Esophagus squamous epithelium (tissue), 4 donors: Measurements from ENCODE around the gene UBE2E1.

ENCODE experiments used
- POLR2A ChIP-seq, 4 donors: fragments of 450-650 bp; IDR thresholded peaks; one replicate each; pipeline ENCODE4 v1.6.1; 2017; ENCODE audit warnings: antibody characterized with exemption in 4 of 4, mild to moderate bottlenecking in 4 of 4, moderate library complexity in 3 of 4
- TF ChIP-seq, protein P1 (sequence below), 6 experiments: fragments of 450-650 bp in 4 of 6; fragments of 200-600 bp in 2 of 6; sonication (generic) in 2 of 6; IDR thresholded peaks; one replicate each; pipeline ENCODE4 v1.5.1; 2016 to 2019; ENCODE audit warnings: antibody characterized with exemption in 6 of 6, mild to moderate bottlenecking in 4 of 6, moderate library complexity in 4 of 6

DNA sequence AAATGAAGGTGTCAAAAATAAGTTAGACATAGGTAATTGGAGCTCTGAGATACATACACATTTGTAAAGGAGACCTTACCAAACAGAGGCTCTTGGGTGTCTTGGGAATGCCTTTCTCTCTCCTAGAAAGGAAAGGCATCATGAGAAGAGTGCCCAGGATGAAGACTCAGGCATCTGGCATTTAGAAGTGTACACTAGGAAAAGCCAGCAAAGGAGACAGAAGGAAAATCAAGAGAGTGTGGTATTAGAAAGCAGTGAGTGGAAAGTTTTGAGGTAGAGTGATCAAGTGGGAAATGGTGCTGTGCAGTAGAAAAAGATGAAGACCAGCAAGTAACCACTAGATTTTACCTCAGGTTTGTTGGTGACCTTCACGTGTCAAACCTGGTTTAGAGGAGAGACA is 16.1 kb downstream of the UBE2E1 start:
- TF ChIP-seq, protein P1, sequence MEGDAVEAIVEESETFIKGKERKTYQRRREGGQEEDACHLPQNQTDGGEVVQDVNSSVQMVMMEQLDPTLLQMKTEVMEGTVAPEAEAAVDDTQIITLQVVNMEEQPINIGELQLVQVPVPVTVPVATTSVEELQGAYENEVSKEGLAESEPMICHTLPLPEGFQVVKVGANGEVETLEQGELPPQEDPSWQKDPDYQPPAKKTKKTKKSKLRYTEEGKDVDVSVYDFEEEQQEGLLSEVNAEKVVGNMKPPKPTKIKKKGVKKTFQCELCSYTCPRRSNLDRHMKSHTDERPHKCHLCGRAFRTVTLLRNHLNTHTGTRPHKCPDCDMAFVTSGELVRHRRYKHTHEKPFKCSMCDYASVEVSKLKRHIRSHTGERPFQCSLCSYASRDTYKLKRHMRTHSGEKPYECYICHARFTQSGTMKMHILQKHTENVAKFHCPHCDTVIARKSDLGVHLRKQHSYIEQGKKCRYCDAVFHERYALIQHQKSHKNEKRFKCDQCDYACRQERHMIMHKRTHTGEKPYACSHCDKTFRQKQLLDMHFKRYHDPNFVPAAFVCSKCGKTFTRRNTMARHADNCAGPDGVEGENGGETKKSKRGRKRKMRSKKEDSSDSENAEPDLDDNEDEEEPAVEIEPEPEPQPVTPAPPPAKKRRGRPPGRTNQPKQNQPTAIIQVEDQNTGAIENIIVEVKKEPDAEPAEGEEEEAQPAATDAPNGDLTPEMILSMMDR (IDR thresholded peaks at IDR 0.05): no peak
- no peak for TF ChIP-seq POLR2A (IDR thresholded peaks at IDR 0.05)
